NK-92 (cell line): Measurements from ENCODE around the gene MAGIX.

ENCODE experiments used
- DNase-seq: peaks from one replicate; lab custom pipeline; 2025; ENCODE audit not compliant: unreplicated experiment; lab: John Stamatoyannopoulos, UW

MAGIX gene

DNA sequence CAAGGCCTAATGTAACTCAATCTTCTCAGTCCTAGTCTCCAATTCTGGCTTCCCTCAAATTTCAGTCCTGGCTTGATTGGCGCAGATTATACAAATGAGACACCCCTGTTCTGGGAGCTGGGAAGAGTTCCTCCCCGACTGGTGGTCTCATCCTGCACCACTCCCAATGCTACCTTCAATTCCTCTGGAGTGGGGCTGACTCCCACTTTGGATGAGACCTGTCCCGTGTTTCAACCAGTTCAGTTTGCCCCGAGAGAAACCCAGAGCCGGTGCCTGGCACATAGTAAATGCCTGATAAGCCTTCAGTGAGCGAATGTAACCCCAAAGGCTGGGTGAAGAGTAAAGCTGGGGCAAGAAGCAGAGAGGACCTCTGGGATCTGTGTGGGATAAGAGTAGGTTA, 41.5 kb downstream of the MAGIX start:
- no peak for DNase-seq

DNA sequence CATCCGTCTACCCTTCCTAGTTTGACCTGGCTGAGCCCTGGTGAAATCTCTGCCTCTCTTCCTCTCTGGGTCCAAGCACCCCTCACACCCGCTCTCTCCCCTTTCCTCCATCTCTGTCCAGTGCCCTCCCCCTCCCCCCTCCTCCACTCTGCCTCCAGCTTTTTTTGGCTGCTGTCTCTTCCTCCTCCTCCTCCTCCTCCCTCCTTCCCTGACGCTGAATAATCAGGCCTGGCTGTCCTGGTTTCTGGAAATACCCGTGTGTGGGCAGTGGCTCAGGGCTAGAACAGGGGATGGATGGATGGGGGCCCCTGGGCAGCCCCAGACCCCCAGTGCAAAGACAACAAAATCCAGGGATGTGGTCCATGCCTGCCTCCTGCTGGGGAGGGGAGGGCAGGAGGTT, 42.2 kb downstream of the MAGIX start:
- DNase-seq, result no peak

DNA sequence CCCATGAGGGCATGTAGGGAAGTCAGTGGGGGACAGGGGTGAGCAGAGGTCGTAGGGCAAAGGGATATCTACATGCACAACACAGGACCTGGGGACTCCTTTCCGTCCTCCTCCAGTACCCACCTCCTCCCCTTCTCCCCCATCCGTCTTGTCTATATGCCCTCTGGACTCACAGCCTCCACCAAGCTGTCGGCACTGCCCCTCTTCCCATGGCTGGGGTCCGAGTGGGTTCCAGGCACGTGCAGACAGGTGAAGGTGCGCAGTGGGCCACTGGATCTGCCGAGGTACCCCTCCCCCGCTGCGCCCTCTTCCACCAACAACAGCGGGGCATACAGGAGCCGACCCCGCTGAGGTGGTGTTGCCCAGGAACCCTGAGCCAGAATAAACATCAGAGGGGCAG, 42.9 kb downstream of the MAGIX start:
- no peak for DNase-seq

DNA sequence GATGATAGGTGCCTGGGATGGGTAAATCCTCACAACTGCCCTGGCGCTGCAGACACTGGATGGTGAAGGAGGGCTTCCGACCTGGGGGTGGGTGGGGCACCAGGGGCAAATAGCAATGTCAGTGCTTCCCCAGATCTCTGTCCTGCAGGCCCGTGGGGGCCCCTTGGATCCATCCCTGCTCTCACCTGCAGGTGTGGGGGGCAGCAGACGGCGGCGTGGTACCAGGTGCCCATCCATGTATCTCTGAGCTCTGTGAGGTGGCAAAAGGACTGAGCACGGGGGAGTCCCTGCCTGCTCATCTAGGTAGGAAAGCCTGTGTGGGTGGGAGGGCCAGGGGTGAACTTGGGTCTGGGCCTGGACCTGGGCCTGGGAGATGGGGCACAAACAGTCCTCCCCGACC, 44.0 kb downstream of the MAGIX start:
- DNase-seq, result no peak

DNA sequence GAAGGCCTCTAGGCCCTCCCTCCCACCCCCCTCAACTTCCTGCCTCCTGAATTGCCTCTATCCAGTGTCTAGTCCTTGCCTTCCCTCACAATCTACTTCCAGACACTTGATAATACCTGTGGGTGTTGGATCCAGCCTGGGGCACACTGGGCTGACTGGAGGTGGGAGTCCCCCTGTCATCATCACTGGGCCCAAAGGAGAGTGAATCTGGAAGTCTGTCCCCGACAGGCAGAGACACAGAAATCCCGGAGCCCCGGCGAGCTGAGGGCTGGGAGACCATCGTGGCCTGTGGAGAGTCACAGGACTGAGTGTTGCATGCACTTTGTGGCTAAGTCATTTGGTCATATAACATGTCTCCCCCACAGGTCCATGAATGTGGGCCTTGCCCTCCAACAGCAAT, 45.8 kb downstream of the MAGIX start:
- DNase-seq, result no peak

DNA sequence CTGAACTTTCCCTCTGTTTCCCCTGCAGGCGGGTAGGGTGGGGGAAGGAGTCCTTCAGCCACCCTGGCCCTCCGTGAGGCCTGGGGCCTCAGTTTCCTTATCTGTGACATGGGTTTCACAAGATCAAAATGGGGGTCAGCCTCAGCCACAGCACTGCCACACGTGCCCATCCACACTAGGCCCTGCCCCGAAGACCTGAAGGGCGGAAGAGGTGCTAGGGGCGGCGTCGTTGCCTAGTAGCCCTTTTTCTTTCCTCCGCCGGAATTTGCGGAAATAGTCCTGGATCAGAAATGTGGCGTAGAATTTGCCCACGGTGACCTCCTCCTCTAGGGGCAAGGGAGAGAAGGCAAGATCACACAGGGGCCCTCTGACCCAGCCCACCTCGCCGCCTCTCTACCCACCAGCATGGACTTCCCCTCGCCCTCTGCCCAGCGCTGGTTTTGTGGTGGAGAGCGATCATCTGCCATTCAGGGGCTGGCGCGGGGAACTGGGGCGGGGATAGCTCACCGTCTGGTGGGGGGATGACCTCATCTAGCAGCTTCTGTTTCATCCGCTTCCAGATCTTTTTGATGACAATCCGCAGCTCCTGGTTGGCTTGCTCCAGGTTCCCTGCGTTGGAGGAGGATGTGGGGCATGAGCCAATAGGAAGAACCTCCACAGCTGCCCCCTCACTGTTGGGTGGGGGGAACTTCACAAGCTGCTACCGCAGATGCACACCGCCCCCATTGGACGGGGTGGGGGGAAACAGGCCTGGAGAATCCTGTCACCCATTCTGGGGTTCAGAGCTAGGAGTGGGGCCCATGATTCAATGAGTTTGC, 47.1 kb downstream of the MAGIX start:
- DNase-seq, result no peak

DNA sequence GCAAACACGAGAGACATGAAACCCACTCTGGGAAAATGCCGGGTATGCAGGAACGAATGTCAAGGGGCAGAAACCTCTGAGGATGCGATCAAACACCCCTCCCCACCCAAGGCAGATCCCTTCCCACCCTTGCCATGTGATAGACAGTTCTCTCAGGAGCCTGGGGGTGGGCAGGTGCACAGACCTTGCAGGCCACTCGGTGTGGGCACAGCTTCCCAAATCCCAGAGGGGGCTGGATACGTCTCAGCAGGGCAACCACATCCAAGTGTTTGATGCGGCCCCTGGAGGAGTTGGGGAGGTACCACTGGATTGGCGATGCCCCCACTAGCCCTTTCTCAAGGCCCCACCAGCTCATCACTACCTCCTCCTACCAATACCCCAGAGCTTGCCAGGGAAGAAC, 47.8 kb downstream of the MAGIX start:
- DNase-seq, result no peak

DNA sequence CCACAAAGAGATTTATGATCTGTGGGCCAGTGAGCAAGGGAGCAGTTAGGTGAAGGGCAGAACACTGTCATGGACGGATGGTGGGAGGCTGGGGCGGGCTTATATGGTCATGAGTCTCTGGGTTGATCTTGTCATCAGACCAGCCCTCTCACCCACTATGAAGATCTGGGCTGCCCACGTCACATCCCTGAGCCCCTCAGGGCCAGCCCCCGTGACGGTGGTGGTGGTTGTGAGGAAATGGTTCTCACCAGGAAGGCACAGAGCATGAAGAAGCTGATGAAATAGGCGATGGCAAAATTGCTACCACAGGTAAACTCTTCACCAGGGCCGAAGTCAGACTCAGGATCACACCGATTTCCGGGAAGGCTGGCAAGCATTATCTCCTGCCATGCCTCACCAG, 48.5 kb downstream of the MAGIX start:
- no peak for DNase-seq

DNA sequence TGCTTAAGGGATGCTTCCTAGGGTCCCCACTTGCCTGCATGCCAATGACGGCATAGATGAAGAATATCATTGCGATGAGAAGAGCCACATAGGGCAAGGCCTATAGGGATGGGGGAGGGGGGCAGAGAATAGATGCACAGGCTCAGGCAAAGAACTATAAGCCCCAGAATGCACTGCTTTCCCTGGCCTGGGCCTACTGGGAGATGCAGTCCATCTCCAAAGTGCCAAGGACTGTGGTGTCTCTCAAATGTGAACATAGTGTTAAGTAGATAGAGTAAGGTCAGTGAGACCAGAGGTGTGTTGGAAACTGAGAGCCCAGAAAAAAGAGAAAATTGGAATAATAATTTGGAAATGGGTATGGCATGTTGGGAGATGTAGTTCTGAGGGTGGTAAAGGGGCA, 49.7 kb downstream of the MAGIX start:
- DNase-seq, result no peak

DNA sequence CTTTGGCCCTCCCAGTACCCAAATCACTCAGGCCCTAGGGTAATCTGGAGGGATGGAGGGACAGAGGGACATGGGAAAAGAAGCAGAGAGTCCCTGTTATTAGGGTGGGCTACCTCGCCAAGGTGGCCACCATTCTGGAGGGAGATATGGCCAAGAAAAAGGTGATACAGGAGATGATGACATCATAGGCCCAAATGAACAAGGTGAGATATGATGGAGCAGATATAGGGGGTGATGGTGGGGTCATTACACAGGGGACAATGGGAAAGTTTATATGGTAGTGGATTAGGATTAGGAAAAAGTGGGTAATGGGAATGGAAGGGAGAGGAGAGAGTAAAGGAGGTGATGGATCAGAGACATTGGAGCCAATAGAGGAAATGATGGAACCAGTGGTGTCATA, 50.3 kb downstream of the MAGIX start:
- DNase-seq, result no peak

DNA sequence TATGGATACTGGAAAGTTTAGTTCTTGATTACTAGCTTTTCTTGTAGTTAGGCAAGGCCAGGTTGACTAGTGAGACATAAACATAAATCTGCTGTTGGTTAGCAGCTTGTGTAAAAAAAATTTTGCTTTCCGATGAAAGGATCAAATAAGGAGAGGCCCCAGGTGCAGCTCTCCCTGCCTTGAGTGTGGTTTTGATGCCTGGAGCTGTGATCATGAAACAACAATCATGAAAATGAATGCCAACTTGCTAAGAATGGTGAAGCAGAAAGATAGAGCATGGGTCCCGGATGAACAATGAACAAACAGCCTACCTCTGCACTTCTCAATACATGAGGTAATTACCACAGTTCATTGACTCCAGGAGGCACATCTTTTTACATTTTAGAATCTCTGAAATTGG, 51.9 kb downstream of the MAGIX start:
- DNase-seq, result no peak

DNA sequence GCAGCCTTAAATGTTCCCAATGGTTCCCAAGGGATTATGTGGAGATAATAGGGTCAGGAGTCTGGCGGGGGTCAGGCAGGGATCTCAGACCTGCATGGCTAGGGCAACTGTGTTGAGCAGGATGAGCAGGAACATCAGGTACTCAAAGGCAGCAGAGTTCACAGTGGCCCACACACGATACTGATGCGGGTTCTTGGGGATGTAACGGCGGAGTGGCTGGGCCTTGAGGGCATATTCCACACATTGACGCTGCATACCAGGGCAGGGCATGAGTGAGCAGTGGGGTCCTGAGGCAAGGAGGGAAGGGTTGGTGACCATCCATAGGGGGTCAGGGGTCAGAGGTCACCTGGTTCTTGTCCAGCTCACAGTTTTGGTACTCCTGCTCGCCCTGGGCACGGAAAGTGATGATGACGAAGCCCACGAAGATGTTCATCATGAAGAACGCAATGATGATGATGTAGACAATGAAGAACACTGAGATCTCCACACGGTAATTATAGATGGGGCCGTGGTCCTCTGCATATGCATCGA, 52.5 kb downstream of the MAGIX start:
- DNase-seq, result no peak
